Vagina (tissue), 2 donors: Measurements from ENCODE around the gene GPR108.
"Not testable (repeated sequence)": the region's sequence is repeated elsewhere in the genome, so short reads cannot be mapped to it uniquely, and the experiment has no call there.

Source experiments
- CTCF ChIP-seq, 3 experiments: fragments of 450-650 bp in 2 of 3; fragments of 200-600 bp in 1 of 3; sonication (generic) in 1 of 3; IDR thresholded peaks; one replicate each; pipeline ENCODE4 v1.5.1; 2017 to 2019; ENCODE audit warnings: antibody characterized with exemption in 3 of 3, mild to moderate bottlenecking in 2 of 3, moderate library complexity in 2 of 3
- POLR2AphosphoS5 ChIP-seq, 2 donors: sonication (generic); formaldehyde crosslinking; IDR thresholded peaks; one replicate each; pipeline ENCODE4 v1.9.0; 2017; ENCODE audit warnings: antibody characterized with exemption in 2 of 2, mild to moderate bottlenecking in 2 of 2, low read depth in 1 of 2; ENCODE audit not compliant: insufficient read depth in 1 of 2

DNA sequence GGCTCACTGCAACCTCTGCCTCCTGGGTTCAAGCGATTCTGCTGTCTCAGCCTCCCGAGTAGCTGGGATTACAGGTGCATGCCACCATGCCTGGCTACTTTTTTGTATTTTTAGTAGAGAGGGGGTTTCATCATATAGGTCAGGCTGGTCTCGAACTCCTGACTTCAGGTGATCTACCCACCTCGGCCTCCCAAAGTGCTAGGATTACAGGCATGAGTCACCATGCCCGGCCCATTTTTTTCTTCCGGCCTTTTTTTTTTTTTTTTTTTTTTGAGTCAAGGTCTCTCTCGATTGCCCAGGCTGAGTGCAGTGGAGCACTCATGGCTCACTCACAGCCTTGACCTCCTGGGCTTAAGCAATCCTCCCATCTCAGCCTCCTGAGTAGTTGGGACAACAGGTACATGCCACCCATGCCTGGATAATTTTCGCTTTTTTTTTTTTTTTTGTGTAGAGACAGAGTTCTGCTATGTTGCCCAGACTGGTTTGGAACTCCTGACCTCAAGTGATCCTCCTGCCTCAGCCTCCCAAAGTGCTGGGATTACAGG, 24.9 kb upstream of the GPR108 start:
- TF ChIP-seq CTCF (IDR thresholded peaks at IDR 0.05); POLR2AphosphoS5 (IDR thresholded peaks at IDR 0.05; ENCODE audit: insufficient read depth in 1 of 2, low read depth in 1 of 2): not testable (repeated sequence)
